Mucosa of gallbladder (tissue), 1 donor: ENCODE measurements around the gene RTP1. TPM values are rescaled to one million over a fixed set of nuclear protein-coding genes. Genes with fewer than 3 reads are reported as not detected.

Experiments
- DNase-seq: peaks from one replicate; pipeline ENCODE4 v3.0.0-alpha.2; 2020; ENCODE audit warnings: low spot score
- total RNA-seq: library from RNA; stranded (reverse); gene quantifications from one replicate; pipeline ENCODE4 v1.2.1, GENCODE V29; 2021
- donor health status: DM: no; HTN: no; CAD: no.

The RTP1 gene
- total RNA-seq, 1 donor from 2014 or later = not detected

GRCh38 chr3:187242435-187242834 lies 45.1 kb downstream of the RTP1 start:
- DNase-seq = no peak

GRCh38 chr3:187242900-187243299 lies 45.6 kb downstream of the RTP1 start:
- DNase-seq = no peak

GRCh38 chr3:187243933-187244524 lies 46.7 kb downstream of the RTP1 start:
- DNase-seq = no peak

- DNase-seq = no peak
Observed at GRCh38 chr3:187247398-187247797, 50.1 kb downstream of the RTP1 start.

Other genes starting within 250 kb of the RTP1 start
- gene RPL39L, start 58.0 kb upstream of the RTP1 start, total RNA-seq = 2.7 TPM
- 17.8 TPM for gene MASP1, start 94.3 kb downstream of the RTP1 start, total RNA-seq
- gene RTP4, start 170.9 kb downstream of the RTP1 start, total RNA-seq = 5.4 TPM